Liver (tissue), 9 donors: ENCODE data around the gene SEPTIN2. TPM values are rescaled to one million over a fixed set of nuclear protein-coding genes. Genes with fewer than 3 reads are reported as not detected.

Source experiments
- DNase-seq: peaks from one replicate; pipeline ENCODE4 v3.0.0-alpha.2; 2017; ENCODE audit warnings: low spot score
- H3K27ac ChIP-seq, 2 donors: one replicate each; pipeline ENCODE4 v1.7.0; 2013; ENCODE audit warnings: inconsistent platforms in 2 of 2, low read length in 2 of 2, control low read depth in 1 of 2, low read depth in 1 of 2, mild to moderate bottlenecking in 1 of 2
- H3K27me3 ChIP-seq, 4 donors: one replicate each; pipeline versions ENCODE4 v1.6.1 to v1.7.0; 2013; ENCODE audit warnings: low read length in 3 of 4, inconsistent platforms in 1 of 4, mild to moderate bottlenecking in 1 of 4, moderate library complexity in 1 of 4; ENCODE audit not compliant: control insufficient read depth in 4 of 4, insufficient read depth in 4 of 4
- H3K36me3 ChIP-seq, 4 donors: one replicate each; pipeline versions ENCODE4 v1.6.1 to v1.7.0; 2013; ENCODE audit warnings: low read length in 3 of 4, mild to moderate bottlenecking in 3 of 4, low read depth in 1 of 4, moderate library complexity in 1 of 4; ENCODE audit not compliant: control insufficient read depth in 4 of 4, insufficient read depth in 3 of 4
- H3K4me1 ChIP-seq, 4 donors: one replicate each; pipeline versions ENCODE4 v1.6.1 to v1.7.0; 2013; ENCODE audit warnings: low read length in 3 of 4, mild to moderate bottlenecking in 3 of 4, moderate library complexity in 1 of 4; ENCODE audit not compliant: control insufficient read depth in 4 of 4, insufficient read depth in 4 of 4
- H3K4me3 ChIP-seq, 3 donors: one replicate each; pipeline versions ENCODE4 v1.6.1 to v1.7.0; 2013; ENCODE audit warnings: low read length in 3 of 3, control low read depth in 1 of 3, low read depth in 1 of 3, mild to moderate bottlenecking in 1 of 3
- H3K9ac ChIP-seq, 2 donors: one replicate each; pipeline ENCODE4 v1.7.0; 2013; ENCODE audit warnings: low read length in 2 of 2, mild to moderate bottlenecking in 2 of 2, moderate library complexity in 2 of 2, control low read depth in 1 of 2, low read depth in 1 of 2
- H3K9me3 ChIP-seq, 4 donors: one replicate each; pipeline versions ENCODE4 v1.6.1 to v1.7.0; 2013; ENCODE audit warnings: low read length in 3 of 4; ENCODE audit not compliant: control insufficient read depth in 4 of 4
- ATF3 ChIP-seq: IDR thresholded peaks from 2 replicates; pipeline ENCODE4 v1.6.1; 2016; ENCODE audit warnings: antibody characterized with exemption
- CTCF ChIP-seq: fragments of 150-350 bp; IDR thresholded peaks from 2 replicates; pipeline ENCODE4 v1.5.1; 2017; ENCODE audit warnings: improper control_type of control experiment, low read depth, low read length; ENCODE audit not compliant: missing input control
- EGR1 ChIP-seq, 2 donors: IDR thresholded peaks; 2 replicates each; pipeline ENCODE4 v1.6.1; 2016 to 2018; ENCODE audit warnings: antibody characterized with exemption in 2 of 2, low read depth in 2 of 2
- FOXA1 ChIP-seq: IDR thresholded peaks from 2 replicates; pipeline ENCODE4 v1.6.1; 2016; ENCODE audit warnings: antibody characterized with exemption
- FOXA2 ChIP-seq: IDR thresholded peaks from 2 replicates; pipeline ENCODE4 v1.6.1; 2016; ENCODE audit warnings: antibody characterized with exemption
- GABPA ChIP-seq, 2 donors: IDR thresholded peaks in 1 of 2; conservative IDR thresholded peaks in 1 of 2; 2 replicates each; pipeline ENCODE4 v1.6.1; 2016; ENCODE audit warnings: antibody characterized with exemption in 2 of 2, mild to moderate bottlenecking in 1 of 2, moderate library complexity in 1 of 2
- HNF4A ChIP-seq, 2 donors: conservative IDR thresholded peaks; 2 replicates each; pipeline ENCODE4 v1.6.1; 2016; ENCODE audit warnings: antibody characterized with exemption in 2 of 2, mild to moderate bottlenecking in 2 of 2
- HNF4G ChIP-seq: IDR thresholded peaks from 2 replicates; pipeline ENCODE4 v1.6.1; 2016; ENCODE audit warnings: antibody characterized with exemption
- JUND ChIP-seq, 2 donors: IDR thresholded peaks; 2 replicates each; pipeline ENCODE4 v1.6.1; 2016; ENCODE audit warnings: antibody characterized with exemption in 2 of 2
- MAX ChIP-seq: IDR thresholded peaks from 2 replicates; pipeline ENCODE4 v1.6.1; 2016; ENCODE audit warnings: antibody characterized with exemption
- NR2F2 ChIP-seq: IDR thresholded peaks from 2 replicates; pipeline ENCODE4 v1.6.1; 2016; ENCODE audit warnings: antibody characterized with exemption
- RAD21 ChIP-seq, 2 donors: IDR thresholded peaks; 2 replicates each; pipeline ENCODE4 v1.6.1; 2016; ENCODE audit warnings: antibody characterized with exemption in 2 of 2, mild to moderate bottlenecking in 2 of 2
- REST ChIP-seq: IDR thresholded peaks from 2 replicates; pipeline ENCODE4 v1.6.1; 2016; ENCODE audit warnings: antibody characterized with exemption, mild to moderate bottlenecking
- RXRA ChIP-seq, 2 donors: IDR thresholded peaks; 2 replicates each; pipeline ENCODE4 v1.6.1; 2017 to 2018; ENCODE audit warnings: antibody characterized with exemption in 2 of 2, mild to moderate bottlenecking in 1 of 2
- SP1 ChIP-seq: IDR thresholded peaks from 2 replicates; pipeline ENCODE4 v1.6.1; 2018; ENCODE audit warnings: antibody characterized with exemption, mild to moderate bottlenecking
- TAF1 ChIP-seq: conservative IDR thresholded peaks from 2 replicates; pipeline ENCODE4 v1.6.1; 2016; ENCODE audit warnings: antibody characterized with exemption, mild to moderate bottlenecking
- YY1 ChIP-seq: IDR thresholded peaks from 2 replicates; pipeline ENCODE4 v1.6.1; 2016; ENCODE audit warnings: antibody characterized with exemption, mild to moderate bottlenecking
- ZBTB33 ChIP-seq: IDR thresholded peaks from 2 replicates; pipeline ENCODE4 v1.6.1; 2016; ENCODE audit warnings: antibody characterized with exemption
- WGBS: extraction: QIAGEN DNeasy Blood & Tissue Kit; methylation state at CpG from one replicate; pipeline ENCODE4 v1.1.7; 2013; 5-methylcytosine and 5-hydroxymethylcytosine counted together
- polyA plus RNA-seq, 2 donors: library from polyadenylated mRNA; stranded (reverse) in 1 of 2; unstranded in 1 of 2; fragments of 200-250 nt in 1 of 2; fragments of >200 nt in 1 of 2; fragmentation: Nextera tagmentation in 1 of 2; extraction: Ambion mirVana in 1 of 2; gene quantifications; one replicate each; pipeline versions ENCODE4 v1.2.1 to v1.2.3, GENCODE V29; 2013 to 2015
- total RNA-seq, 2 donors: library from RNA; depleted of rRNA; stranded (reverse); fragments of >200 nt; gene quantifications; one replicate each; pipeline ENCODE4 v1.2.3, GENCODE V29; 2014
- donor health status: healthy.
- donor health status: healthy.
- donor health status: healthy.
- donor health status: healthy.
- donor health status: healthy.

The SEPTIN2 gene
- total and polyA plus RNA-seq, 4 donors, result 63.7 to 147 (median 96.9) TPM

GRCh38 chr2:241272303-241273209 is 43.2 kb upstream of the SEPTIN2 start:
- H3K27me3 ChIP-seq, result no peaks in the 10 kb centered on the region
- H3K36me3 ChIP-seq, result peaks cover 0 to 10% (median 4%) of the 10 kb centered on the region in 4 donors
- H3K9ac ChIP-seq, result peak overlapping the region; percentile 58 to 90
- peak overlapping the region; percentile 90 to 95 (median 92) for H3K4me3 ChIP-seq
- 1% methylated on average over 102 of the region's 102 CpGs for WGBS
- peak overlapping the region; percentile 93 to 94 for H3K27ac ChIP-seq
- no peaks in the 10 kb centered on the region for H3K9me3 ChIP-seq
- peak; percentile 71 for DNase-seq
- peaks cover 6 to 51% (median 38%) of the 10 kb centered on the region in 4 donors for H3K4me1 ChIP-seq
- TF ChIP-seq CTCF (no peak), ATF3 (no peak), YY1 (no peak), MAX (no peak), NR2F2 (no peak), FOXA1 (no peak), REST (no peak), TAF1 (no peak), SP1 (no peak), RXRA (IDR thresholded peaks at IDR 0.05) (no peak), RAD21 (IDR thresholded peaks at IDR 0.05) (no peak), HNF4G (no peak), GABPA (IDR thresholded peaks at IDR 0.05 in 1 of 2, conservative IDR thresholded peaks at IDR 0.05 in 1 of 2) (no peak), HNF4A (conservative IDR thresholded peaks at IDR 0.05) (no peak), FOXA2 (no peak), JUND (IDR thresholded peaks at IDR 0.05) (no peak), EGR1 (IDR thresholded peaks at IDR 0.05; ENCODE audit: low read depth in 2 of 2) (no peak), ZBTB33 (no peak)
